ENCODE results near the gene RNF11.

Gene RNF11

GRCh38 chr1:51313961-51314777 lies 78.1 kb downstream of the RNF11 start:
- Histone ChIP-seq H3K36me3 (ENCODE audit: control insufficient read depth in 2 of 2, insufficient read depth in 2 of 2, low read length in 2 of 2) (no peaks in the 10 kb centered on the region), H3K9me3 (ENCODE audit: control insufficient read depth in 2 of 2, low read length in 2 of 2) (no peaks in the 10 kb centered on the region), H3K4me3 (ENCODE audit: low read length in 2 of 2) (no peak overlapping the region), H3K9ac (ENCODE audit: low read length in 2 of 2) (no peak overlapping the region), H3K27ac (ENCODE audit: low read length) (no peak overlapping the region), H3K27me3 (ENCODE audit: control insufficient read depth in 1 of 2, insufficient read depth in 2 of 2, low read length in 2 of 2) (no peaks in the 10 kb centered on the region), H3K4me1 (ENCODE audit: control insufficient read depth, insufficient read depth, low read length) (no peaks in the 10 kb centered on the region)

DNA sequence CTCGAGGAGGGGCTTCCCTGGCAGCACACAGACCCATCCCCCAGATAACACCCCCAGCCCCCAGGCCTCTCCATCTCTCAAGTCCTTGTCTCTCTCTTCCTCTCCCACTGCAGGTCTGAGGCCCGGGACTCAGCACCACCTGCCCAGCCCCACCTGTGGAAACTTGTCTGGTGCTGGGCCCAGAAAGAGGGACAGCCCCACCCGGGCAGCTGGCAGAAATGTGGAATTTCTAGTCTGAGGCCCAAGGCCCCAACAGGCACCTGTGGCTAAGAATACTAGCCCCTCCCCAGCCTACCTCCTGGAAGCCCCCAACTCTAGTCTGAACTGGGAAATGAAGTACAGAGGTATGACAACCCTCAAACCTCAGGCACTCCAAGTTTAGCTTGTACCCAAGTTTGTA lies 78.9 kb downstream of the RNF11 start:
- no peaks in the 10 kb centered on the region for H3K4me1 ChIP-seq (ENCODE audit: control insufficient read depth, insufficient read depth, low read length)
- no peak overlapping the region for H3K27ac ChIP-seq (ENCODE audit: low read length)

DNA sequence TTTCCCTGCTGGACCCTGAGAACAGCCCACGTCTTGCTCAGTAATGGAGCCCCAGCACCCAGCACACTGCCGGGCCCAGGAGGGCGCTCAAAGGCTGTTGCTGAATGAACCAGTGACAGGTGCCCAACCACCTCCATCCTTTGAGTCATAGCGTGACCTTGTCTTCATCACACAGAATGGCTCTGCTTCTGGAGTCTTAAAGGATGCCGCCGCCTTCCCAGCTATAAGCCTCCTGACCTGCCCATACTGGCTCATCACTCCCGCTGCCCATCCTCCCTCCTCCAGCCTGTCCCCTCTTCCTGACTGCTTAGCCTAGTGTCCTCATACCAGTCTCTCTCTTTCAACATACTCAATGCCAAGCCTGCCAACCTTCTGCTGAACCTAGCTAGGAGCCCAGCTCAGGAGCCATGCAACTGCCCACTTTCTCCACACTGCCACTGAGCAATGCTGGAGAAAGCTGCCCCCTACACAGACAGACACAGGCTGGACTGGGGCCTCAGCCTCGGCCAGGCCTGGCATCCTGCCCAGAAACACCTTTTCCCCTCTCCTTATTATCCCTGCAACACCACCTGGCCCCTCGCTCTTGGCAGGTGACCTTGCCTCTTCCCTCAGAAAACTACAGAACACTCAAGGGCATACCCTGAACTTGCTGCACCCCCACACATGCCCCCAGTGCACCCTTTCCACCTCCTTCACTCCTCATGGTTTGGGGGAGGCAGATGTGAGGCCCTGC lies 80.2 kb downstream of the RNF11 start:
- Histone ChIP-seq H3K9ac (ENCODE audit: low read length in 2 of 2) (no peak overlapping the region), H3K4me1 (ENCODE audit: control insufficient read depth, insufficient read depth, low read length) (no peaks in the 10 kb centered on the region), H3K27me3 (ENCODE audit: control insufficient read depth in 1 of 2, insufficient read depth in 2 of 2, low read length in 2 of 2) (no peaks in the 10 kb centered on the region), H3K27ac (ENCODE audit: low read length) (no peak overlapping the region), H3K36me3 (ENCODE audit: control insufficient read depth in 2 of 2, insufficient read depth in 2 of 2, low read length in 2 of 2) (no peaks in the 10 kb centered on the region), H3K9me3 (ENCODE audit: control insufficient read depth in 2 of 2, low read length in 2 of 2) (no peaks in the 10 kb centered on the region), H3K4me3 (ENCODE audit: low read length in 2 of 2) (no peak overlapping the region)

More for the DNA sequence above, 78.9 kb downstream of the RNF11 start:
- Histone ChIP-seq H3K36me3 (ENCODE audit: control insufficient read depth in 2 of 2, insufficient read depth in 2 of 2, low read length in 2 of 2) (no peaks in the 10 kb centered on the region), H3K9ac (ENCODE audit: low read length in 2 of 2) (no peak overlapping the region), H3K27me3 (ENCODE audit: control insufficient read depth in 1 of 2, insufficient read depth in 2 of 2, low read length in 2 of 2) (no peaks in the 10 kb centered on the region), H3K9me3 (ENCODE audit: control insufficient read depth in 2 of 2, low read length in 2 of 2) (no peaks in the 10 kb centered on the region), H3K4me3 (ENCODE audit: low read length in 2 of 2) (no peak overlapping the region)

DNA sequence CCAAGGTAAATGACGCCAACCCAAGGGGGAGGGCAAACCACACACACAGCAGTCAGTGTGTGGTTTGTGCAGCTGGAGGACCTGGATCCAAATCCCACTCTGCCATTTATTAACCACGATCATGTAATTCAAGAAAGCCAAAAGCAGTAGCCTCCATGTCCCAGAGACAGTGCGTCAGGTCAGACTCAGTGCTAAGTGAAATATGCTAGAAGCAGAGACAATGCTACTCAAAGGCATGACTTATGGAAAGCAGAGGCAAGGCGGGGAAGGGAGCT lies 80.7 kb downstream of the RNF11 start:
- Histone ChIP-seq H3K36me3 (ENCODE audit: control insufficient read depth in 2 of 2, insufficient read depth in 2 of 2, low read length in 2 of 2) (no peaks in the 10 kb centered on the region), H3K27ac (ENCODE audit: low read length) (no peak overlapping the region), H3K9ac (ENCODE audit: low read length in 2 of 2) (no peak overlapping the region)

DNA sequence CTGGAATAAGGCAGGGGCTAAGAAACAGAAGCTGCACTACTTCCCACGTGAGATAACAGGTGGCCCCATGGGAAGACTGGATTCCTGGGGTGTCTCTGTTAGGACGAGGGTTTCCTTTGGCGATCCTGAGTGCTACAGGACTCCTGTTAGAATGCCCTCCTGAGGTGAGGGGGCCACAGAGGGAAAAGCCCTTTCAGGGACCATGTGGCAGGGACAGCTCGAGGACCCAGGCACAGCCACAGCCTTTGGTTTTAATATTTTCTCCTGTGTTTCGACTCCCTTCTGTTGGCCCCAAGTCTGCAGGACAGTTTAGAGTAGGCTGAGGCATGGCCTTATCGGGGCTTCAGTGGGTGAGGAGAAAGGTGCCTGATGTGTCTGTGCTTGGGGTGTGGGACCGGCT lies 81.7 kb downstream of the RNF11 start:
- H3K9me3 ChIP-seq (ENCODE audit: control insufficient read depth in 2 of 2, low read length in 2 of 2), result no peaks in the 10 kb centered on the region
- no peaks in the 10 kb centered on the region for H3K4me1 ChIP-seq (ENCODE audit: control insufficient read depth, insufficient read depth, low read length)
- no peak overlapping the region for H3K27ac ChIP-seq (ENCODE audit: low read length)
- no peaks in the 10 kb centered on the region for H3K36me3 ChIP-seq (ENCODE audit: control insufficient read depth in 2 of 2, insufficient read depth in 2 of 2, low read length in 2 of 2)
- H3K4me3 ChIP-seq (ENCODE audit: low read length in 2 of 2), result no peak overlapping the region
- H3K27me3 ChIP-seq (ENCODE audit: control insufficient read depth in 1 of 2, insufficient read depth in 2 of 2, low read length in 2 of 2), result no peaks in the 10 kb centered on the region
- no peak overlapping the region for H3K9ac ChIP-seq (ENCODE audit: low read length in 2 of 2)

More for the DNA sequence above, 80.7 kb downstream of the RNF11 start:
- H3K27me3 ChIP-seq (ENCODE audit: control insufficient read depth in 1 of 2, insufficient read depth in 2 of 2, low read length in 2 of 2), result no peaks in the 10 kb centered on the region
- H3K9me3 ChIP-seq (ENCODE audit: control insufficient read depth in 2 of 2, low read length in 2 of 2), result no peaks in the 10 kb centered on the region
- H3K4me3 ChIP-seq (ENCODE audit: low read length in 2 of 2), result no peak overlapping the region
- H3K4me1 ChIP-seq (ENCODE audit: control insufficient read depth, insufficient read depth, low read length), result no peaks in the 10 kb centered on the region

- Histone ChIP-seq H3K4me3 (ENCODE audit: low read length in 2 of 2) (no peak overlapping the region), H3K4me1 (ENCODE audit: control insufficient read depth, insufficient read depth, low read length) (no peaks in the 10 kb centered on the region), H3K9ac (ENCODE audit: low read length in 2 of 2) (no peak overlapping the region), H3K27ac (ENCODE audit: low read length) (no peak overlapping the region), H3K27me3 (ENCODE audit: control insufficient read depth in 1 of 2, insufficient read depth in 2 of 2, low read length in 2 of 2) (peaks cover 0 to 4% of the 10 kb centered on the region in 2 donors), H3K9me3 (ENCODE audit: control insufficient read depth in 2 of 2, low read length in 2 of 2) (no peaks in the 10 kb centered on the region), H3K36me3 (ENCODE audit: control insufficient read depth in 2 of 2, insufficient read depth in 2 of 2, low read length in 2 of 2) (no peaks in the 10 kb centered on the region)
These were observed 85.2 kb downstream of the RNF11 start for GRCh38 chr1:51320967-51321923.

GRCh38 chr1:51321924-51322280 lies 85.8 kb downstream of the RNF11 start:
- Histone ChIP-seq H3K9ac (ENCODE audit: low read length in 2 of 2) (no peak overlapping the region), H3K27ac (ENCODE audit: low read length) (no peak overlapping the region), H3K9me3 (ENCODE audit: control insufficient read depth in 2 of 2, low read length in 2 of 2) (no peaks in the 10 kb centered on the region), H3K4me1 (ENCODE audit: control insufficient read depth, insufficient read depth, low read length) (no peaks in the 10 kb centered on the region), H3K27me3 (ENCODE audit: control insufficient read depth in 1 of 2, insufficient read depth in 2 of 2, low read length in 2 of 2) (peaks cover 0 to 6% of the 10 kb centered on the region in 2 donors), H3K4me3 (ENCODE audit: low read length in 2 of 2) (no peak overlapping the region), H3K36me3 (ENCODE audit: control insufficient read depth in 2 of 2, insufficient read depth in 2 of 2, low read length in 2 of 2) (no peaks in the 10 kb centered on the region)

GRCh38 chr1:51322417-51323101 lies 86.5 kb downstream of the RNF11 start:
- Histone ChIP-seq H3K9me3 (ENCODE audit: control insufficient read depth in 2 of 2, low read length in 2 of 2) (no peaks in the 10 kb centered on the region), H3K27ac (ENCODE audit: low read length) (no peak overlapping the region), H3K4me1 (ENCODE audit: control insufficient read depth, insufficient read depth, low read length) (no peaks in the 10 kb centered on the region), H3K9ac (ENCODE audit: low read length in 2 of 2) (no peak overlapping the region), H3K4me3 (ENCODE audit: low read length in 2 of 2) (no peak overlapping the region), H3K27me3 (ENCODE audit: control insufficient read depth in 1 of 2, insufficient read depth in 2 of 2, low read length in 2 of 2) (peaks cover 0 to 6% of the 10 kb centered on the region in 2 donors), H3K36me3 (ENCODE audit: control insufficient read depth in 2 of 2, insufficient read depth in 2 of 2, low read length in 2 of 2) (no peaks in the 10 kb centered on the region)

All from stomach smooth muscle (tissue), 2 donors.